OCI-LY7 (cell line): ENCODE results near the gene BTG3. TPM values are rescaled to one million over a fixed set of nuclear protein-coding genes. Genes with fewer than 3 reads are reported as not detected.

Source experiments
- BruUV-seq: library from RNA; stranded (reverse); fragments of 400-500 nt; replicated peaks from 2 replicates; lab custom pipeline; 2021; lab: Mats Ljungman, UMichigan
- CTCF ChIA-PET: fragments of 300-600 bp; sonication (Branson Sonifier 250); formaldehyde crosslinking; loops from one replicate; lab custom pipeline; 2022; ENCODE audit warnings: antibody characterized with exemption; ENCODE audit not compliant: unreplicated experiment; lab: Charles Lee
- POLR2A ChIA-PET: fragments of 300-600 bp; sonication (Branson Sonifier 250); formaldehyde crosslinking; loops from one replicate; lab custom pipeline; 2022; ENCODE audit warnings: antibody characterized with exemption; lab: Charles Lee
- DNase-seq: peaks from one replicate; pipeline ENCODE4 v3.0.0-alpha.2; 2015; ENCODE audit warnings: low spot score
- H2AFZ ChIP-seq: fragments of 200-600 bp; sonication (generic), shearing (Covaris generic); 2 replicates; pipeline ENCODE4 v1.6.1; 2014; ENCODE audit warnings: mild to moderate bottlenecking, antibody characterized with exemption, low read length, moderate library complexity
- H3K27ac ChIP-seq: fragments of 200-600 bp; sonication (generic); 2 replicates; pipeline ENCODE4 v1.5.1; 2014; ENCODE audit warnings: mixed run types, low read depth, mild to moderate bottlenecking, moderate library complexity, low read length, inconsistent platforms; ENCODE audit not compliant: poor library complexity, severe bottlenecking
- H3K36me3 ChIP-seq: fragments of 200-600 bp; sonication (generic); 2 replicates; pipeline ENCODE4 v1.6.1; 2014; ENCODE audit warnings: mild to moderate bottlenecking, antibody characterized with exemption, low read length, moderate library complexity, mixed read lengths; ENCODE audit not compliant: insufficient read depth
- H3K4me1 ChIP-seq: fragments of 200-600 bp; sonication (generic); 2 replicates; pipeline ENCODE4 v1.5.1; 2014; ENCODE audit warnings: mild to moderate bottlenecking, low read length; ENCODE audit not compliant: insufficient read depth, poor library complexity, severe bottlenecking
- H3K4me2 ChIP-seq: fragments of 200-600 bp; sonication (generic); 2 replicates; pipeline ENCODE4 v1.6.1; 2014; ENCODE audit warnings: mild to moderate bottlenecking, low read length
- H3K4me3 ChIP-seq: fragments of 200-600 bp; sonication (generic); 2 replicates; pipeline ENCODE4 v1.5.1; 2014; ENCODE audit warnings: mild to moderate bottlenecking, low read depth, low read length; ENCODE audit not compliant: poor library complexity, severe bottlenecking
- H3K79me2 ChIP-seq: fragments of 200-600 bp; sonication (generic); 2 replicates; pipeline ENCODE4 v1.6.1; 2016; ENCODE audit warnings: low read depth, mild to moderate bottlenecking, low read length, moderate library complexity, mixed read lengths; ENCODE audit not compliant: insufficient read depth
- H3K9me2 ChIP-seq: fragments of 200-600 bp; sonication (generic); 2 replicates; pipeline ENCODE4 v1.6.1; 2016; ENCODE audit warnings: mild to moderate bottlenecking, low read length, mixed read lengths; ENCODE audit not compliant: insufficient read depth
- H3K9me3 ChIP-seq: fragments of 200-600 bp; sonication (generic); 2 replicates; pipeline ENCODE4 v1.6.1; 2014; ENCODE audit warnings: mild to moderate bottlenecking, mixed run types, low read length, mixed read lengths
- H4K20me1 ChIP-seq: fragments of 200-600 bp; sonication (generic); 2 replicates; pipeline ENCODE4 v1.6.1; 2014; ENCODE audit warnings: mild to moderate bottlenecking, antibody characterized with exemption, low read length, moderate library complexity, mixed read lengths; ENCODE audit not compliant: insufficient read depth
- CTCF ChIP-seq: fragments of 200-600 bp; sonication (generic); conservative IDR thresholded peaks from 2 replicates; pipeline ENCODE4 v1.5.1; 2014; ENCODE audit warnings: mild to moderate bottlenecking, antibody characterized with exemption, low read length, moderate library complexity, mixed read lengths
- EZH2phosphoT487 ChIP-seq: fragments of 200-600 bp; sonication (generic); IDR thresholded peaks from 2 replicates; pipeline ENCODE4 v1.6.1; 2018; ENCODE audit warnings: low read depth, borderline replicate concordance, mild to moderate bottlenecking, mixed run types, antibody characterized with exemption, low read length, moderate library complexity, mixed read lengths
- intact Hi-C: fragments of 100-400 bp; cut with micrococcal nuclease; formaldehyde crosslinking; loops from one replicate; pipeline ENCODE4 v1.10.0; 2022; ENCODE audit not compliant: unreplicated experiment
- total RNA-seq, 2 experiments: library from RNA; depleted of rRNA in 1 of 2; stranded (reverse); fragments of >200 nt in 1 of 2; shearing (Covaris generic) in 1 of 2; gene quantifications; 2 replicates each; pipeline ENCODE4 v1.2.3, GENCODE V29; 2014 to 2022

BTG3 gene
- total RNA-seq, 2 experiments from 2014 or later, result 28.8 to 36.4 TPM

GRCh38 chr21:17554679-17555465 is 57.8 kb downstream of the BTG3 start:
- ChIA-PET POLR2A (interaction anchor here (0.6 to 1.4 kb wide), 11 partner anchors 14 to 168 kb away, joined by 3 to 9 read pairs (median 3); no protein-coding TSS in a partner anchor), CTCF (interaction anchor here (0.6 to 1.7 kb wide), 4 partner anchors 15 to 168 kb away, joined by 3 to 13 read pairs (median 8); no protein-coding TSS in a partner anchor)
- BruUV-seq, result no TSS peak
- Histone ChIP-seq H3K9me3 (no peaks in the 10 kb centered on the region), H3K4me3 (no peak overlapping the region), H3K36me3 (peaks cover 13% of the 10 kb centered on the region), H3K4me1 (peaks cover 4% of the 10 kb centered on the region), H3K27ac (no peak overlapping the region), H3K4me2 (no peak overlapping the region), H3K9me2 (no peaks in the 10 kb centered on the region), H2AFZ (no peak overlapping the region), H3K79me2 (no peaks in the 10 kb centered on the region), H4K20me1 (no peaks in the 10 kb centered on the region)
- TF ChIP-seq EZH2phosphoT487 (no peak), CTCF (peak; percentile 70)
- intact Hi-C loops, result loop anchor here (1.0 kb wide), 1 partner anchor 168 kb away; no protein-coding TSS in a partner anchor
- DNase-seq, result peak; percentile 20

GRCh38 chr21:17554120-17554519 is 58.6 kb downstream of the BTG3 start:
- Histone ChIP-seq H3K9me2 (no peaks in the 10 kb centered on the region), H4K20me1 (no peaks in the 10 kb centered on the region), H3K79me2 (no peaks in the 10 kb centered on the region), H3K27ac (no peak overlapping the region), H3K4me1 (peaks cover 4% of the 10 kb centered on the region), H3K4me3 (no peak overlapping the region), H3K36me3 (peaks cover 19% of the 10 kb centered on the region), H3K9me3 (no peaks in the 10 kb centered on the region), H3K4me2 (no peak overlapping the region), H2AFZ (no peak overlapping the region)
- no peak for TF ChIP-seq CTCF
- TF ChIP-seq EZH2phosphoT487, result no peak
- ChIA-PET POLR2A (interaction anchor here (0.6 to 1.4 kb wide), 10 partner anchors 15 to 167 kb away, joined by 3 to 9 read pairs (median 4); no protein-coding TSS in a partner anchor), CTCF (interaction anchor here (0.6 to 1.7 kb wide), 4 partner anchors 16 to 168 kb away, joined by 3 to 13 read pairs (median 8); no protein-coding TSS in a partner anchor)
- no TSS peak for BruUV-seq
- intact Hi-C loops, result loop anchor here (1.0 kb wide), 1 partner anchor 167 kb away; no protein-coding TSS in a partner anchor
- DNase-seq, result no peak

GRCh38 chr21:17552410-17552809 is 60.3 kb downstream of the BTG3 start:
- ChIA-PET CTCF (interaction anchor here (1.5 kb wide), 1 partner anchor 164 kb away, joined by 5 read pairs; no protein-coding TSS in a partner anchor), POLR2A (interaction anchor here (0.5 to 1.6 kb wide), 8 partner anchors 10 to 164 kb away, joined by 3 to 5 read pairs (median 3); no protein-coding TSS in a partner anchor)
- intact Hi-C loops, result no loop called here

More at GRCh38 chr21:17552410-17552809, 60.3 kb downstream of the BTG3 start:
- TF ChIP-seq CTCF (no peak), EZH2phosphoT487 (no peak)
- Histone ChIP-seq H3K4me1 (peaks cover 4% of the 10 kb centered on the region), H3K36me3 (peaks cover 30% of the 10 kb centered on the region), H3K4me3 (no peak overlapping the region), H3K79me2 (no peaks in the 10 kb centered on the region), H2AFZ (no peak overlapping the region), H3K27ac (no peak overlapping the region), H3K4me2 (no peak overlapping the region), H4K20me1 (no peaks in the 10 kb centered on the region), H3K9me2 (no peaks in the 10 kb centered on the region), H3K9me3 (no peaks in the 10 kb centered on the region)
- no TSS peak for BruUV-seq
- DNase-seq, result no peak
